HG03439 (cell line): Measurements from ENCODE around the gene TMEM178B.

Experiments used
- ATAC-seq: cut with Tn5 transposase; IDR thresholded peaks from one replicate; pipeline ENCODE4 v1.9.1; 2021; ENCODE audit warnings: mild to moderate bottlenecking, moderate library complexity; ENCODE audit not compliant: unreplicated experiment

Gene TMEM178B

DNA sequence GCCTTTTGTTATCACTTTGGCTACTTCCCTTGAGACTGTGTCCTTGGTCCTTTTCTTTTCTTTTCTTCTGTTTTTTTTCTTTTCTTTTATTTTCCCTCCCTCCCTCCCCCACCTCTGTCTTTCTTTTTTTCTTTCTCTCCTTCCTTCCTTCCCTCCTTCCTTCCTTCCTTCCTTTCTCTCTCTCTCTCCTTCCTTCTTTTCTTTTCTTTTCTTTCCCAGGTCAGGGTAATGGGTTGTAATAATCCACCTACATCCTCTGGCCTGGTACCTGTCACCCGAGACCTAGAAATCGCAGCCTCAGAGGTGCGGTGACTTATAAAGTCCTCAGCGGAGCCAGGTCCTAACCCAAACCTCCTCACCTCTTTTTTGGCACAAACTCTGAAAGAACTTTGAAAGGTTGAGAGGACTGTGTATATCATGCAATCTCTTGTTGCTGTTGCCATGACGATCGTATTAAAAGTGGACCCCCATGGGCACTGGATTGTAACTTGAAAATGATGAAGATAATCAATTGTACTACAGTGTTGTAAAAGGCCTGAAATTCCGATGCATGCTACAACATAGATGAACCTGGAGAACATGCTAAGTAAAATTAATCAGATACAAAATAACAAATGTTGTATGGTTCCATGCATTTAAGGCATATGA is 336.6 kb downstream of the TMEM178B start:
- ATAC-seq: no peak

DNA sequence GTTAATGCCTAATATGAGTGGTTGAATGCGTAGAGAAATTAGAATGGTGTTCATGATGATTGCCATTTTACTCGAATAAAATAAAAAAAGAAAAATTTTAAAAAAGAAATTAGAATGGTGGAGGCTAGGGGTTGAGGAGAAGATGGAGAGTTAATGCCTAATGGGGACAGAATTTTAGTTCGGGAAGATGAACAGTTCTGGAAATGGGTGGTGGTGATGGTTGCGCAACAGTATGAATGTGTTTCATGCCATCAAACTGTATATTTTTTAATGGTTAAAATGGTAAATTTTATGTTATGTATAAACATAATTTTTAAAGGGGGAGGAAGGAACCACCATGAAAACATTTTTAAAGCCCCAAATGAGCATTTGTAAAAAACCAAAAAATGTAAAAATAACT is 337.3 kb downstream of the TMEM178B start:
- no peak for ATAC-seq

DNA sequence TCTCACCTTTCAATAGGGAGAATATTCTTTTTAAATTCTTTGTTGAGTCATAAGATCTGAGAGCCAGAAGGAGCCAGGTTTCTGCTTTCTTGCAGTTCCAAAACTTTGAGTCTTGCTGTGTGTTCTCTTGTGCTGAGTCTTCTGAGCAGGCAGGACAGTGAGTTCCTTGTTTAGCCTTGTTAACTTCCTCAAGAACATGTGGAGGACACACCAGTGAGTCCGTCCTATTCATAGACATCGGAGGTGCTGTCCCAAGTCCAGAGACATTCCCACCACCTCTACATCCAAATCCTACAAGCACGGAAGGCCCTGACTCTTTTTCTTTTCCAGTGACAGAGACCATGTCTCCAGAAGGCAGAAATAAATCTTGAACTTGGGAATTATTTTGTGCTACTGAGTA is 342.1 kb downstream of the TMEM178B start:
- ATAC-seq: no peak

DNA sequence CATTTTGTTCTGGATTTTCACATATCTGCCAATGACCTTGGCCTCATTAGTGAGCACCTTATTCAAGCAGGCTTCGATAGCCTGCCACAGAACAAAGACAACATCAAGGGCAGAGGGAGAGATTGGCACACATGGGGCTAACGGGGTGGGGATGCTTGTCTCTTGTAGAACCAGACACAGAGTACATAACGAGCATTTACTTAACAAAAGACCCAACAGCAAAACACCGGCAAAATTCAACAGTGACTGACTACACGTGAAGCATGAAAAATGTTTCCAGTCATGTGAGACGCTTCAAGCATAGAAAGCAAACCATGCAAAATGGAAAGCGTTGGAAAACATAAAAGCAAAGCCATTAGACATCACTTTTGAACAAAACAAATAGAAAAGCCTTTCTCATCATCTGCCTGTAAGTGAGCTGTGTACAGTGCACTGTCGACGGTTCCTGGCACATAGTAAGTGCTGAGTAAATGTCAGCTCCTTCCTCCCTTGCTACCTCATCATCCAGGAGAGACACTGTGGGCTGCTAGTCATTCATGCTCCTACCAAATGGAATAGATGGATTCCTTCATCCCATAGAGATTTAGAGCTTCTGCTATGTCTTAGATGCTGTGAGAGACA is 342.9 kb downstream of the TMEM178B start:
- ATAC-seq: no peak

DNA sequence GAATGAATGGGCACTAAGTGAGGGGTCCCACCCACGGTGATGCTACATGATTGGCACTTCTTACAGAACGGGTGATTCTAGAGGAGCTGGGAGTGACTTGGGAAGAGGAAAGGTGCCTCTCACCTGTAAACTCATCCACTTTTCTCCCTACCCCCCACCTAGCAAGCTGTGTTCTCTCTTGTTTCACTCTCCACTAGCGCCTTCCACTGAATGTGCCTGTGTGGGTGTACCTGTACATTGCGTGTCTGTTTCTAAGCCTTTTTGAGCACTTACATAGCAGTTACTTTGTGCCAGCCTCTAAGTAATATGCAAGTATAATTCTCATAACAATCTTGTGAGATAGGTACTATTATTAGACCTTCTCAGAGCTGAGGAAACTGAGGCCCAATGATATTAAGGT is 343.6 kb downstream of the TMEM178B start:
- no peak for ATAC-seq

DNA sequence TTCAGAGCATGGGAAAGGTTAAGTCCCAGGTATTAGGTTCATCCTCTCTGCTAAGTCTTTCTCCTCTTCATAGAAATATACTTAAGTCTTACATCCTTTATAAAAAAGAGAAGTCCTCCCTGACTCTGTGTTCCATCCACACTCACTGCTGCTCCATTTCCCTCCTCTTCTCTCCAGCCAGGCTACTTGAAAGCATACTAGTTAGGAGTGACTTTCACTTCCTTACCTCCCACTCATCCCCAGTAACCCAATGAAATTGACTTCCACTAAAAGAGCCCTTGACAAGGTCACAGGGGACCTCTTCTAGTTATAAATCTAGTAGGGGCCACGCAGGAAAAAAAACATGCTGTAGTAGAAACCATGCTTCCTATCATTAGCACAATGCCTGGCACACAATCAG is 344.2 kb downstream of the TMEM178B start:
- ATAC-seq: no peak

DNA sequence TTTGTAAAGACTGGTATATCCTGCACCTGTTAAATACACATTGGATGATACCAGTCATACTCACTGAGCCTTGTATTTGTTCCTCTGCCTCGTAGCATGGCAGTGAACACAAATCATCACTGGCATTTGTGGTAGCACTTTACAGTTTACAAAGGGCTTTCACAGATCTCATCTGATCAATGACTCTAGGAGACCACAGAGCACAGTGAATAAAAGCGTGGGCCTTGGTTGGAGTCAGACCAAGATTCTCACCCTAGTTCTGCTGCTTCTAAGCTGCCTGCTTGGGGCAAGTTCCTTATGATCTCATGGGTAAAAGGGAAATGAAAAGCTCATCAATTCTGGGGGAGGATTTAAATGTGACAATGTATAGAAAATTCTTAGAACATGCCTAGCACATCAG is 347.4 kb downstream of the TMEM178B start:
- no peak for ATAC-seq

DNA sequence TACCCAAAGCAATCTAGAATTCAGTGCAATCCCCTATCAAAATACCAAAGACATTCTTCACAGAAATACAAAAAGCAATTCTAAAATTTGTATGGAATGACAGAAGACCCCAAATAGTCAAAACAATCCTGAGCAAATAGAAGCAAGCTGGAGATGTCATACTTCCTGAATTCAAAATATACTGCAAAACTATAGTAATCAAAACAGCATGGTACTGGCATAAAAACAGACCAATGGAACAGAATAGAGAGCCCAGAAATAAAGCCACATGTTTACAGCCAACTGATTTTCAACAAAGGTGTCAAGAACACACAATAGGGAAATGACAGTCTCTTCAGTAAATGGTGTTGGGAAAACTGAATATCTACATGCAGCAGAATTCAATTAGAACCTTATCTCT is 353.3 kb downstream of the TMEM178B start:
- ATAC-seq: no peak

DNA sequence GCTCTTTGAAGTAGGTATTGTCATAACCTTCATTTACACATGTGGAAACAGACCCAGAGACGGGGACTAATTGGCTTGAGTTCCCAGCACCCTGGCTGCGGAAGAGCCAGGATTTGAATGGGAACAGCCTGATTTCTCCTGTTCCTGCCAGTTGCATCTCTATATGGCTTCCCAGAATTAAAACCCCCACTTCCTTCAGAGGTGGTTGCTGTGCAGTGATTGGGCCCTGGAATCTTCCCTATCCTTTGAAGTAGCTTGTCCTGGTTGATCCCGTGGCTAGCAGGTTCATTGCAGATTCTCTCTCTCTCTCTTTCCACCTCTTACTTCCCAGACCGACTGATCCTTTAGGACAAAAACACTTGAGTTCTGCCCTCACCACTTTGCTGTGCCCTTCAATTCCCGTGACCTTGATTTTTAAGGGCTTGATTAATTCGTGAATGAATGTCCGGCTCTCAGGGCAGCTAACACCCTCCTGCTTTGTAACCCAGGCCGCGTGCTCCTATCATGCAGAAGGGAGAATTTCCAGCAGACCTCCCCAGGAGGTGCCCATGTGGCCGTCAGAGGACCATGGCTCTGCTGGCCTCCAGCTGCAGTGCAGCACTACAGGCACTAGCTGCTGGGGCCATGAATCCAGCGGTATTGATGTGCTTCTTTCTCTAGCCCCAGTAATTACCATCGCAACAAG is 356.7 kb downstream of the TMEM178B start:
- ATAC-seq: no peak

DNA sequence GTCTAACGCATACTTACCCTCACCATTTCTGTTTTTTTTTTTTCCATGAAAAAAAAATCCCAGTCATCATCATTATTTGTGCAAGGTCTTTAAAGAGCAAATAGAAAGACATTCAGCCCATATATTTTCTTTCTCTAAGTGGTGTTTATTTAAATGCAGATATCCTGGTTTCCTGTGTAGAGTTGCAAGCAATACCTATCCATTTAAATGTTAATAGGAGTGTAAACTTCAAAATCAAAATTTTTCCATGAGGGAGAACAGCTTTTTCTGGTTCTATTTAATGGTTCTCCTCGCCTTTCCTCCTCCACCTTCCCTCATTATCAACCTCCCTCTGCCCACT is 357.2 kb downstream of the TMEM178B start:
- ATAC-seq: no peak

DNA sequence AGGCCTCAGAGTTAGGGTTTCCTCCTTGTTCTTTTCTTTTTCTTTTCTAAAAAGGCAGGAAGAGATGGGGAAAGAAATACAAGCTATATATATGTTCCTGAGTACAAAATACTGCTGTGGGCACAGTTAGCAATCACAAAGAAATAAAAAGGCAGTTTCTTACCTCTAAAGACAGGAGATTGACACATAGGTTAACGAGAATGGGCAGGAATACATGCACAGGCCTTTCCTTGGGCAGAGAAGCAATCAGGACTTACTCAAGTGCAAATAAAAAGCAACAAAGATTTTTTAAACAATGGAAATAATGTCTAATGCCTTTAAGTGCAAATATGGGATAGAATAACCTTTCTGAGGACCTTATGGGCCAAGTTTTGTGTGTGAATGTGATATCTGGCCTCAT is 357.8 kb downstream of the TMEM178B start:
- ATAC-seq: no peak

DNA sequence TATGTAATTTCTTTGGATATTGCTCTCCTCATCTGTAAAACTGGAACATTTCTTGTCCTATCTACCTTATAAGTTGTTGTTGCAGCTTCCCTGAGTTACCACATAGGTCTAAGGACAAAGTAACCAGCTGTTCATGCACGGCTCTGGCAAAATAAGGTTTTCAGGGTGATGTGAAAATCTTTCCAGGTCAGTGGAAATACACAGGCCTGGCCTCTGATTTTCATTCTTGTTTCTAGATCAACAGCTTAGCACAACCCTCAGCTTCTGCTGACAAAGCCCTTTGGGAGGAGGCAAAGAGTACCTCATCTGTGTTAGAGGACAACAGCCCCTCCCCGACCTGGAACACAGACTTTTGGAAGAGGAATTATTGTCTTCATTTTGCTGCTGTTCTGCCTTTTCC is 359.8 kb downstream of the TMEM178B start:
- no peak for ATAC-seq

DNA sequence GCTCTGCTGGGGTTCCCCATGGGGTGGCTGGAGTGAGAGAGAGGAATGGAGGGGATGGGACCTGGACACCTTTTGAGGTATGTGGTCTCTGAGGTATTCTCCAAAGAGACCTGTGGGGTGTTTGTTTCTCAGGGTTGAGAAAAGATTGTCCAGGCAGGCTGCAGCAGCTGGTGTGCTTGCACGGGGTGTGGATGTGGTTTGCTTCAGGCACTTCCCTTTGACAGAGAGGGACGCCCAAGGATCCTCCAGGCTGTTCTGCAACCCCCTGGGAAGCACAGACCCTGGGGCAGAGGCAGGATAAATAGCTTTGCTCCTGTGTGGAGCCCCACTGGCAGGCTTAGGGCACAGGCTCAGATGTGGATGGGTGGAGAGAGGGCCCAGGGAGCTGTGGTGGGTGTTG is 362.3 kb downstream of the TMEM178B start:
- ATAC-seq: no peak

DNA sequence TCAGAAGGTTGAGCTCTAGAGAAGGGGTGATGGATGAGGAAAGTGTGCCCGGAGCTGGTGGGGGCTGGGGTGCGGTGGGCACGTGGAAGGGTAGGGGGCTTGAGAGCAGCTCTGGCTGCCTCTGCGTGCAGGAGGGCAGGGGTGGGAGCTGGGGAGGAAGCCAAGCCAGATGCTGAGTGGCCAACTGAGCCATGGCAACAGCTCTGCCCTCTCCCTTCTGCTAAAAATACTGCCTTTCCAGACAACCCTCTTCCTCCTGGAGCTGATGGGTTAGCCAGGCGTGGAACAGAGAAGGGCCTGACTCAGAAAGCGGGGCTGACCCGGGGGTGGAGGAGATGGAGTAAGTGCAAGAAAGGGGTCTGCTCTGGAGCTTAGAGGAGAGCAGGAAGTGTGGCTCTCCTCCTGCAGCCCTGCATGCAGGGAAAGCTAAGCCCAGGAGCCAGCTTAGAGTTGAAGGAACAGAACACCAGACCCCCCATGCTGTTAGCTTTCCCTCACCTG is 362.8 kb downstream of the TMEM178B start:
- ATAC-seq: no peak

DNA sequence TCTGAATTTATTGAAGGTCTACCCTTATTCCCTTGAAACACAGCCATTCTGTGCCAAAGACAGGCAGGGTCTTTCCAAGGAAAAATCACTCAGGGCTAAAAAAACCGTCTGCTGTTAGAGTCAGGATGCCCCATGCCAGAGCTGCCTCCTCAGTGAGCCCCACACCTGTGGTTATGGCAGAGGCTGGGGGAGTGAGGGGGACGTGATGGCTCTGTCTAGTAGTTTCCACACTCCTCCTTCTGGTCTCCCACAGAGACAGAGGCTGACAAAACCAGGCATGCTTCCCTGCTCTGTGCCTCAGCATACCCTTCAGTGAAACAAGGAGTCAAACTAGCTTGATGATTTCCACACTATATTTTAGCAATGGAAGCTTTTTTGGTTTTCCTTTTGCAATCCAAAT is 365.3 kb downstream of the TMEM178B start:
- ATAC-seq: no peak

DNA sequence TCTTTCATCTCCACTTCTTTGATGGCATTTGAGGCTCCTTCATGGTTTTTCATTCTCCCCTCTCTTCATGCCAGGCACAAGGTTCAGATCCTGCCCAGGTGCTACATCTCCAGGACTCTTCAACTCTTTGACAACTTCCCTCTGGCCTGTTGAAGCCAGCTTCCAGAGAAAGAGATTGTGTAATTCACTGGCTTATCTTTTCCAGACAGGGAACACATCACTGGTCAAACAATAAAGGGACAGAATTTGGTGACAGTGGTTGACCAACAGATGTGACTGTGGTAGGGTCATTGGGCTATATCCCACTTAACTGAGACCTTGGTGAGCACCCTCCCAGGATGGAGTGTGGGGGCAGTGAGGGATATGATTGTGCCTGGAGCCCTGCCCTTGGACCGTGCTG is 365.9 kb downstream of the TMEM178B start:
- no peak for ATAC-seq

DNA sequence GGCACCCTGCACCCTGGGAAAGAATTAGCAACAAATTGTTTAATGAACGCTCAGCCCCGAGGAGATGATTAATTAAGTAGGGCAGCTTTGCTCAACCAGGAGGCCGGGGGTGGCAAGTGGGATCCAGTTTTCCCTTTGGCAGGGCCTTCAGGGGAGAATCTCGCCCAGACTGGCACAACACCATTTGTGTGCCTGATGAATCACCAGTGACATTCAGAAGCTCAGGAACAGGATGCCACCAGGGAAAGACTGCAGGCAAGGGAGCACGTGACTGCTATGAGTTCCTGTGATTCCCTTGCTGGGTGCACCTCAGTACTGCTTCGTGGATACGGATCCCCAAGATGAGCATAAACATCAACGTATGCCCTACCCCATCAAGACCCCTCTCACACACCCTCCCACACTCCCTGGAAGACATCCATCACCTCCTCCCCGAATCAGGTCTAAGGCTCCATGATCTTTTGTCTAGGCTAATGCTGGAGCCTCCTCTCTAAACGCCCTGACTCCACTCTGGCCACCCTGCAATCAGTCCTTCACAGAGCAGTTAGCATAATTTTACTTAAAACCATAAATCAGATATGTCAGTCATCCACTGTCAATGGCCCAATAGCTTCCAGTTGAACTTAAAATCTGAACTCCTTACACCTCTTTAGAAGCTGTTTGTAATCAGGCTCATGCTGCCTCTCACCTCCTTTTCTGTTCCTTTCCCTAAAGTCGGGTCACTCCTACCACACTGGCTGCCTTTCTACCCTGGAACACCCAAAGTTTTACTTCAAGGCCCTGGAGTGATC is 368.2 kb downstream of the TMEM178B start:
- no peak for ATAC-seq

DNA sequence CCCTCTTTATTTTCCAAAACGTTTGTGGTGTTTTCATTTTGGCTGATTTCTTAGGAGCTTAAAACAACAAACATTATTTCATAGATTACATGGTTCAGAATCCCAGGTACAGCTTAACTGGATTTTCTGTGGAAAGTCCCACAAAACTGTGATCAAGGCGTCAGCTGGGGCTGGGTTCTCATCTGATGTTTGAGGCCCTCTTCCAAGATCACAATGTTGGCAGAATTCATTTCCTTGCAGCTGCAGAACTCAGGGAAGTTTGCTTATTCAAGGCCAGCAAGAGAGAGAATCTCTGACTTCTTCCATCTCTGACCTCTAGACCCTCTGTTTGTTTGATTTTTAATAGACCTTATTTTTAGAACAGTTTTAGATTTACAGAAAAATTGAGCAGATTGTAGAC is 368.9 kb downstream of the TMEM178B start:
- ATAC-seq: no peak

DNA sequence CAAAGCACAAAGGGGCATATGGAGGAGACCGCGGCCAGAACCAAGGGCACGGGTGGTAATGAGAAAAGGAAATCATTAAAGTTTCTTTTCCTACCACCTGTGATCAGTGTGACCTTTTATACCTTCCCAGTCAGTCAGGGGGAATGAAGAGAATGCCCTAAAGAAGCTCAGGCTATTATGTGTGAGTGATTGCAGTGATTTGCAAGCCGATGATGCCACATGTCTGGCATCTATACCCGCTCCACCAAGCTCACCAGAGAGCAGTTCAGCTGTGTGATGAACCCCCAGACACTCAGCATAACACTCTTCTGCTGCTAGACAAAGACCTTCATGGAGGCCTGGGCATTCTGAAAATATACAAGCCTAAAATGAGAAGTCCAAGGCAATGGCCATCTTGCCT is 371.1 kb downstream of the TMEM178B start:
- ATAC-seq: no peak

DNA sequence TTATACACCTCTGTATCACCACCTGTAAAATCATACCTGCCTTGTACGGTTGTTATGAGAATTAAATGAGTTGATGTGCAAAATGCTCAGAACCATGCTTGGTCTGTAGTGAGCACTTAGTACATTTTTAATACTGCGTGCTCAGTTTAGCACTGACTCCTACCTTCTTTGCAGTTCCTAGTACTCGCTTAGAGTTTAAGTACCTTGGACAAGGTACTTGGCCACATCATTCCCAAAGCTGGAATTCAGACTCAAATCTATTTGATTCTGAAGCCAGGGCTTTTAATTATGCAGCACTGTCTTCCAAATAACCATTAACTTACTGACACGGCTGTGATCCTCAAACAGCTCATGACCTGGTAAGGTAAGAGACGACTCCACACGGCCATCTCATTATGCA is 377.4 kb downstream of the TMEM178B start:
- no peak for ATAC-seq

DNA sequence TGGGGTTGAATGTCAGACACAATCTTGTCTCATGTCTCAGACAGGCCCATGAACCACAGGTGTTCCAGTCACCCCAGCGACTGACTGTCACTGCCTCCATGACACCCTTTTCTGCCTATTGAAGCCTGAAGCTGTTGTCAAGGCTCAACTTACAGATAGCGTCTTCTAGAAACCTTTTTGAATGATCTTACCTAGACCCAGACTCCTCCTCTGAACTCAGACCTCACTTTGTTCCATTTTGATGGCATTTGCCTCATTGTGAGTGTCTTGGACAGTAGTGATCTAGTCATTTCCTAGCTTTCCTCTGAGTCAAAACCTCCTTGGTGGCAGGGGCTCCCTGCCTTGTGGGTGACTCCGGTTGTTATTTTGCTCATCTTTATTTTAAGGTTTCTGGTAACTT is 379.0 kb downstream of the TMEM178B start:
- ATAC-seq: peak; percentile 81

DNA sequence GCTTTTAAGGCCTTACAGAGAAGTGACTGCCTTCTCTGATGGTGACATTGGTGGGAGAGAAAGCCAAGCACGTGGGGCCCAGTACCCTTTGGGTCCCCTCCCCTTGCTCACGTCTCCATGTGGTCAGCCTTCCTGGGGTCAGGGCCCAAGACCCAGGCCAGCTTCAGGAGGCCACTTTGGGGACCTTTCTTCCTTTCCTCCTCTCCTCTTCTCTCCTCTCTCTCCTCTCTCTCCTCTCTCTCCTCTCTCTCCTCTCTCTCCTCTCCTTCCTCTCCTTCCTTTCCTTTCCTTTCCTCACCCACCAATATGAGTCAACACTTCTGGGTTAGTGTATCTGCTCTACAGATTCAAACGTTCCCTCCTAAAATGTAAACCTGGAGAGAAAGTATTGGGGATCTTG is 380.5 kb downstream of the TMEM178B start:
- no peak for ATAC-seq
